ENCODE results near the gene FERMT1.

GRCh38 chr20:6028818-6029217 lies 94.0 kb downstream of the FERMT1 start:
- TF ChIP-seq, protein P1, sequence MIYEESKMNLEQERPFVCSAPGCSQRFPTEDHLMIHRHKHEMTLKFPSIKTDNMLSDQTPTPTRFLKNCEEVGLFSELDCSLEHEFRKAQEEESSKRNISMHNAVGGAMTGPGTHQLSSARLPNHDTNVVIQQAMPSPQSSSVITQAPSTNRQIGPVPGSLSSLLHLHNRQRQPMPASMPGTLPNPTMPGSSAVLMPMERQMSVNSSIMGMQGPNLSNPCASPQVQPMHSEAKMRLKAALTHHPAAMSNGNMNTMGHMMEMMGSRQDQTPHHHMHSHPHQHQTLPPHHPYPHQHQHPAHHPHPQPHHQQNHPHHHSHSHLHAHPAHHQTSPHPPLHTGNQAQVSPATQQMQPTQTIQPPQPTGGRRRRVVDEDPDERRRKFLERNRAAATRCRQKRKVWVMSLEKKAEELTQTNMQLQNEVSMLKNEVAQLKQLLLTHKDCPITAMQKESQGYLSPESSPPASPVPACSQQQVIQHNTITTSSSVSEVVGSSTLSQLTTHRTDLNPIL (CRISPR knock-in tag; IDR thresholded peaks at IDR 0.05; ENCODE audit: low read depth): no peak
- TF ChIP-seq ZNF70 (CRISPR knock-in tag; IDR thresholded peaks at IDR 0.05): no peak
- TF ChIP-seq ARNTL (CRISPR knock-in tag; IDR thresholded peaks at IDR 0.05; ENCODE audit: borderline replicate concordance, low read depth): no peak
- no peak for TF ChIP-seq ZFP3 (CRISPR knock-in tag; IDR thresholded peaks at IDR 0.05)
- no peak for TF ChIP-seq TOX (CRISPR knock-in tag; IDR thresholded peaks at IDR 0.05; ENCODE audit: borderline replicate concordance)
- no peak for TF ChIP-seq GLIS3 (CRISPR knock-in tag; IDR thresholded peaks at IDR 0.05)

Measured in SK-N-SH treated with all-trans-retinoic acid at 6 μM for 48 hours (cell line).